BE2C (cell line): ENCODE results near the gene CDC20.
"Not testable (repeated sequence)": the region's sequence is repeated elsewhere in the genome, so short reads cannot be mapped to it uniquely, and the experiment has no call there.

ENCODE experiments used
- DNase-seq: peaks from one replicate; pipeline ENCODE4 v3.0.0-alpha.2; 2020
- H3K27me3 ChIP-seq: fragments of 250-450 bp; sonication (Bioruptor Pico); 2 replicates; pipeline ENCODE4 v1.5.1; 2020; ENCODE audit warnings: mild to moderate bottlenecking
- H3K36me3 ChIP-seq: fragments of 250-450 bp; sonication (Bioruptor Pico); 2 replicates; pipeline ENCODE4 v1.5.1; 2020; ENCODE audit warnings: mild to moderate bottlenecking
- H3K4me1 ChIP-seq: fragments of 250-450 bp; sonication (Bioruptor Pico); 2 replicates; pipeline ENCODE4 v1.5.1; 2020
- H3K4me3 ChIP-seq: 2 replicates; pipeline ENCODE4 v1.5.1; 2011; ENCODE audit warnings: low read depth, low read length
- H3K9me3 ChIP-seq: fragments of 250-450 bp; sonication (Bioruptor Pico); 2 replicates; pipeline ENCODE4 v1.5.1; 2020
- TF ChIP-seq, protein P1 (sequence below): IDR thresholded peaks from 2 replicates; pipeline ENCODE4 v1.5.1; 2012; ENCODE audit warnings: mild to moderate bottlenecking, low read depth, low read length

Gene CDC20

GRCh38 chr1:43389326-43390313, 30.8 kb downstream of the CDC20 start, which contains the start of the genes MED8 and SZT2:
TSS of gene MED8 (minus strand) at chr1:43389800. CDS start at chr1:43389764, 36 bp downstream.
TSS of gene SZT2 (plus strand) at chr1:43389899. CDS start at chr1:43389969, 70 bp downstream.
- H3K9me3 ChIP-seq, result no peaks in the 10 kb centered on the region
- DNase-seq, result peak; percentile 84
- no peaks in the 10 kb centered on the region for H3K4me1 ChIP-seq
- no peaks in the 10 kb centered on the region for H3K27me3 ChIP-seq
- peaks cover 4% of the 10 kb centered on the region for H3K36me3 ChIP-seq
- TF ChIP-seq, protein P1, sequence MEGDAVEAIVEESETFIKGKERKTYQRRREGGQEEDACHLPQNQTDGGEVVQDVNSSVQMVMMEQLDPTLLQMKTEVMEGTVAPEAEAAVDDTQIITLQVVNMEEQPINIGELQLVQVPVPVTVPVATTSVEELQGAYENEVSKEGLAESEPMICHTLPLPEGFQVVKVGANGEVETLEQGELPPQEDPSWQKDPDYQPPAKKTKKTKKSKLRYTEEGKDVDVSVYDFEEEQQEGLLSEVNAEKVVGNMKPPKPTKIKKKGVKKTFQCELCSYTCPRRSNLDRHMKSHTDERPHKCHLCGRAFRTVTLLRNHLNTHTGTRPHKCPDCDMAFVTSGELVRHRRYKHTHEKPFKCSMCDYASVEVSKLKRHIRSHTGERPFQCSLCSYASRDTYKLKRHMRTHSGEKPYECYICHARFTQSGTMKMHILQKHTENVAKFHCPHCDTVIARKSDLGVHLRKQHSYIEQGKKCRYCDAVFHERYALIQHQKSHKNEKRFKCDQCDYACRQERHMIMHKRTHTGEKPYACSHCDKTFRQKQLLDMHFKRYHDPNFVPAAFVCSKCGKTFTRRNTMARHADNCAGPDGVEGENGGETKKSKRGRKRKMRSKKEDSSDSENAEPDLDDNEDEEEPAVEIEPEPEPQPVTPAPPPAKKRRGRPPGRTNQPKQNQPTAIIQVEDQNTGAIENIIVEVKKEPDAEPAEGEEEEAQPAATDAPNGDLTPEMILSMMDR, result no peak
- H3K4me3 ChIP-seq, result peak within 1 kb of the TSS; percentile 85

- Histone ChIP-seq H3K27me3 (no peaks in the 10 kb centered on the region), H3K36me3 (no peaks in the 10 kb centered on the region)
- TF ChIP-seq, protein P1, result no peak
These were observed 33.9 kb downstream of the CDC20 start for GRCh38 chr1:43392702-43393101.

DNA sequence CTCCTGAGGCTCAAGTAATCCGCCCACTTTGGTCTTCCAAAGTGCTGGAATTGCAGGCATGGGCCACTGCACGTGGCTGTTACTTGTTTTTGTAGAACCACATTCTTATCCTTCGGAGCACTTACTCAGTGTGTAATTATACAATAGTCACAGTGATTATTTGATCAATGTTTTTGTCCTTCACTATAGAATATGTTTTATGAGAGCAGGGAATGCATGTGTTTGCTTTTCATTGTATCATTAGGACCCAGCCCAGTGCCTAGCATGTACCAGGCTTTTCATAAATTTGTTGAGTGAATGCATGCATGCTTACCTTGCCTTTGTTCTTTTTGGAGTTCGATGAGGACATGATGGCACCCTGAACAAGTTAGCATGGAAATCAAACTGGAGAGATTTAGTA, 36.7 kb downstream of the CDC20 start:
- H3K4me3 ChIP-seq, result no peak overlapping the region
- TF ChIP-seq, protein P1, result no peak
- DNase-seq, result no peak
- no peaks in the 10 kb centered on the region for H3K4me1 ChIP-seq
- no peaks in the 10 kb centered on the region for H3K27me3 ChIP-seq
- no peaks in the 10 kb centered on the region for H3K36me3 ChIP-seq
- H3K9me3 ChIP-seq, result no peaks in the 10 kb centered on the region

More at GRCh38 chr1:43392702-43393101, 33.9 kb downstream of the CDC20 start:
- DNase-seq, result no peak
- Histone ChIP-seq H3K4me3 (no peak overlapping the region), H3K4me1 (no peaks in the 10 kb centered on the region), H3K9me3 (no peaks in the 10 kb centered on the region)

DNA sequence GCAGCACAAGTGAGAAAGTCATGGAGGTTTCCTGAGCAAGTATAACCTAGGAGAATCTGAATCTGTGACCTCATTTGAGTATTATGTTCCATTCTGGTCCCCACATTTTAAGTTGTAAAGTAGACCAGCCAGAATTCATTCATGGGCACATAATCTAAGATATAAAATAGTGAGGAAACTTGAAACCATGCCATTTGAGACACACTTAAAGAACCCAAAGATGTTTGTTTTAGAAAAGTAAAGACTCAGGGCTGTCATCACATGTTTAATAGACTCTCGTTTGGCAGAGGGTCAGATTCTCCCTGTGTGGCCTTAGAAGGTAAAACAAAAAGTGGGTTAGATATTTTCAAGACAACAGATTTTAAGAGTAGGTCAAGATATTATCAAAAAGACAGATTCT, 37.3 kb downstream of the CDC20 start:
- TF ChIP-seq, protein P1, result no peak
- H3K9me3 ChIP-seq, result no peaks in the 10 kb centered on the region
- DNase-seq, result no peak
- no peaks in the 10 kb centered on the region for H3K27me3 ChIP-seq
- no peaks in the 10 kb centered on the region for H3K36me3 ChIP-seq
- no peak overlapping the region for H3K4me3 ChIP-seq
- H3K4me1 ChIP-seq, result no peaks in the 10 kb centered on the region

DNA sequence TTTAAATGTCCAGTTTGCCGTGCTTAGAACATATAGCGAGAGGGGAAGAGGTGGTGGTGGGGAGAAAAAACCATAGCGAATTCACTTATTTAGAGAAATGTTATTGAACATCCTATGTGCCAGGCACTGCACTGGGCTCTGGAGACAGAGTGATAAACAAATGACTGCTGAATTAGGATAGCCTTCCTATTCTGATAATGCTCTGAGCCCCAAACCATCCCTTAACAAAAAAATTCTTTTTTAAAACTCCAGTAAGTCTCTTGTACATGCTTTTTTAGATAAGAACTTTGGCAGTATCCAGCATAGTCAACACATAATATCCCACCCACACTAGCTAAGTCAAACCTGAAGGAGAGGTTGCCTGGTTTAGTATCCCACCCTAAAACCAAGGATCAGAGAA, 39.4 kb downstream of the CDC20 start:
- H3K27me3 ChIP-seq, result no peaks in the 10 kb centered on the region
- no peaks in the 10 kb centered on the region for H3K9me3 ChIP-seq
- no peaks in the 10 kb centered on the region for H3K4me1 ChIP-seq
- TF ChIP-seq, protein P1, result no peak
- no peak for DNase-seq
- no peaks in the 10 kb centered on the region for H3K36me3 ChIP-seq
- no peak overlapping the region for H3K4me3 ChIP-seq

DNA sequence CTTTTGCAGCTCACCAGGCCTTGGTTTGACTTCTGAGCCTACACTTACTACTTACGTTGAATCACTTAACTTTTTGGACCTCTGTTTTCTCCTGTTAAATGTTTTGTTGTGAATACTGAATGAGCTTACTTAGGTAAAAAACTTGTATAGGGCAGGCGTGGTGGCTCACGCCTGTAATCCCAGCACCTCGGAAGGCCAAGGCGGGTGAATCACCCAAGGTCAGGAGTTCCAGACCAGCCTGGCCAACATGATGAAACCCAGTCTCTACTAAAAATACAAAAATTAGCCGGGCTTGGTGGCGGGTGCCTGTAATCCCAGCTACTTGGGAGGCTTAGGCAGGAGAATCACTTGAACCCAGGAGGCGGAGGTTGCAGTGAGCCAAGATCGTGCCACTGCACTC, 41.7 kb downstream of the CDC20 start:
- H3K4me3 ChIP-seq, H3K36me3 ChIP-seq, H3K9me3 ChIP-seq, DNase-seq, H3K4me1 ChIP-seq, H3K27me3 ChIP-seq: not testable (repeated sequence)
